A172 (cell line): ENCODE measurements around the gene RAB21. TPM values are rescaled to one million over a fixed set of nuclear protein-coding genes. Genes with fewer than 3 reads are reported as not detected.

Experiments
- DNase-seq: peaks from one replicate; pipeline ENCODE4 v3.0.0-alpha.2; 2015; ENCODE audit warnings: low spot score
- total RNA-seq: library from RNA; depleted of rRNA; stranded (reverse); fragments of >200 nt; shearing (Covaris generic); gene quantifications from 2 replicates; pipeline ENCODE4 v1.2.3, GENCODE V29; 2014; rRNA removed

The RAB21 gene
- 49.6 and 59.0 TPM in 2 replicates for total RNA-seq

- peak; percentile 90 for DNase-seq
These were observed at the start of gene RAB21 for GRCh38 chr12:71754461-71755145. TSS of gene RAB21 (plus strand) at chr12:71754863. CDS start at chr12:71755130, 267 bp downstream.

- no peak for DNase-seq
These were observed 49.7 kb upstream of the RAB21 start for GRCh38 chr12:71704920-71705319.

- no peak for DNase-seq
These were observed 46.0 kb upstream of the RAB21 start for GRCh38 chr12:71708658-71709057.

GRCh38 chr12:71710276-71711125 is 44.2 kb upstream of the RAB21 start:
- peak; percentile 92 for DNase-seq

- DNase-seq, result no peak
These were observed 36.1 kb upstream of the RAB21 start for GRCh38 chr12:71718611-71719010.

GRCh38 chr12:71719647-71720370 is 34.9 kb upstream of the RAB21 start:
- DNase-seq, result no peak

- DNase-seq, result no peak
These were observed 32.7 kb upstream of the RAB21 start for GRCh38 chr12:71721783-71722505.

GRCh38 chr12:71725011-71725410 is 29.7 kb upstream of the RAB21 start:
- no peak for DNase-seq

GRCh38 chr12:71726548-71726947 is 28.1 kb upstream of the RAB21 start:
- DNase-seq, result no peak

GRCh38 chr12:71727958-71728357 is 26.7 kb upstream of the RAB21 start:
- DNase-seq, result no peak

- peak; percentile 84 for DNase-seq
These were observed 23.7 kb upstream of the RAB21 start for GRCh38 chr12:71730936-71731335.

- DNase-seq, result peak; percentile 86
These were observed 23.0 kb upstream of the RAB21 start for GRCh38 chr12:71731439-71732356.

GRCh38 chr12:71732357-71732712 is 22.3 kb upstream of the RAB21 start:
- no peak for DNase-seq

GRCh38 chr12:71737197-71737596 is 17.5 kb upstream of the RAB21 start:
- DNase-seq, result no peak

GRCh38 chr12:71742998-71743397 is 11.7 kb upstream of the RAB21 start:
- no peak for DNase-seq

- DNase-seq, result no peak
These were observed 10.0 kb upstream of the RAB21 start for GRCh38 chr12:71744522-71745300.

- peak; percentile 53 for DNase-seq
These were observed 7.6 kb upstream of the RAB21 start for GRCh38 chr12:71746974-71747611.

- DNase-seq, result no peak
These were observed 6.4 kb upstream of the RAB21 start for GRCh38 chr12:71748081-71748850.

GRCh38 chr12:71749666-71750065 is 5.0 kb upstream of the RAB21 start:
- DNase-seq, result no peak
